Gastroesophageal sphincter (tissue), 3 donors: ENCODE measurements around the gene ATP6V0D1.

Experiments
- CTCF ChIP-seq, 4 experiments: fragments of 200-600 bp in 2 of 4; fragments of 450-650 bp in 2 of 4; sonication (generic) in 1 of 4; IDR thresholded peaks; one replicate each; pipeline ENCODE4 v1.5.1; 2017 to 2019; ENCODE audit warnings: antibody characterized with exemption in 4 of 4, mild to moderate bottlenecking in 2 of 4, moderate library complexity in 2 of 4
- EP300 ChIP-seq: sonication (generic); formaldehyde crosslinking; IDR thresholded peaks from one replicate; pipeline ENCODE4 v1.6.1; 2017; ENCODE audit warnings: antibody characterized with exemption, mild to moderate bottlenecking
- POLR2A ChIP-seq, 2 donors: fragments of 450-650 bp; IDR thresholded peaks; one replicate each; pipeline ENCODE4 v1.6.1; 2017; ENCODE audit warnings: antibody characterized with exemption in 2 of 2, mild to moderate bottlenecking in 2 of 2, moderate library complexity in 1 of 2
- POLR2AphosphoS5 ChIP-seq: sonication (generic); formaldehyde crosslinking; IDR thresholded peaks from one replicate; pipeline ENCODE4 v1.6.1; 2017; ENCODE audit warnings: antibody characterized with exemption

DNA sequence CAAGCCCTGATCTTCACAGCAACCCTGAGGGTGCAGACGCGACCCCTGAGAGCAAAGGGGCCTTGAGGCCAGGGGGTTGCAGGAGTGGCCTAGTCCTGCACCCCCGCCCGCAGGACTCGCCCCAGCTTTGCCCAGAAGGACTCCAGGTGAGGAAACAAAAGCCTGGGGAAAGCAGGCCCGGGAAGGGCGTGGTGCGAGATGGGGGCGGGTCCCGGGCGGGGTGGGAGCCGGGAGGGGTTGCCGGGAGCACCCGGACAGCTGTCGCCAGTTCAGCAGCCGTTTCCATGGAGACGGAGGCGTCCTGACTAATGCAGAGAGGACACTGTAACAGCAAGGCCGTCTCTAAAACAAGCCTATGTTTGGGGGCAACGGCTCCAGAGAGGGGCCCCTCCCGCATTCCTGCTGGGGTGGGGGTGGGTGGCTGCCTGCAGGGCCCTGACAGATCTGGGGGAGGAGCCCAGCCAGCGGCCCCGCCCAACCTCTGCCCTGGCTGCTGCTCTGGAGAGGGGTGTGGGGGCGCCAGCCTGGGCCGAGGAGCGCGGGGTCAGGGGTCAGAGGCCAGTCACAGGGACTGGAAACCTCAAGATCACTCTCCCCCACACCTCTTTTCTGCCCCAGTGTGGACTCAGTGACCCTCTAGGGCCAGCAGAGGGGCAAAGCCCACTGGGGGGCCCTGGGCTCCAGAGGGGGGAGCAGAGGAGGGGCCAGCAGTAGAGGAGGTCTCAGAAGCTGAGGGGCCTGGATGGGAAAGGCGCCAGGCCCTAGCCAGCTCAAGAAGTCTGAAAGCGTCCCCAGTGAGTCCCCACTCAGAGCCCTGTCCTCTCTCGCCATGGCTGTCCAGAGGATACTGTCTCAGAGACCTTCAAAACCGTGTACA lies 84.6 kb downstream of the ATP6V0D1 start:
- TF ChIP-seq CTCF (IDR thresholded peaks at IDR 0.05) (no peak), POLR2A (IDR thresholded peaks at IDR 0.05) (no peak), POLR2AphosphoS5 (no peak), EP300 (no peak)
